PC-3 (cell line): Measurements from ENCODE around the gene ADIPOR1. TPM values are rescaled to one million over a fixed set of nuclear protein-coding genes. Genes with fewer than 3 reads are reported as not detected.

ENCODE experiments used
- ATAC-seq: fragments of 200-7000 bp; cut with Tn5 transposase; 2 replicates; pipeline ENCODE4 v1.9.1; 2020; ENCODE audit warnings: mild to moderate bottlenecking, moderate library complexity
- BruUV-seq: library from RNA; stranded (reverse); fragments of 400-500 nt; replicated peaks from 2 replicates; lab custom pipeline; 2021; lab: Mats Ljungman, UMichigan
- CTCF ChIA-PET: fragments of 300-600 bp; sonication (Branson Sonifier 250); formaldehyde crosslinking; loops from one replicate; lab custom pipeline; 2022; ENCODE audit warnings: antibody characterized with exemption; lab: Charles Lee
- POLR2A ChIA-PET: fragments of 300-600 bp; sonication (Branson Sonifier 250); formaldehyde crosslinking; loops from one replicate; lab custom pipeline; 2022; ENCODE audit warnings: antibody characterized with exemption; ENCODE audit not compliant: unreplicated experiment; lab: Charles Lee
- DNase-seq: peaks from one replicate; pipeline ENCODE4 v3.0.0-alpha.2; 2015
- H2AFZ ChIP-seq: fragments of 300-600 bp; sonication (generic); 2 replicates; pipeline ENCODE4 v1.6.0; 2016; ENCODE audit warnings: antibody characterized with exemption, low read length
- H3F3A ChIP-seq: fragments of 300-600 bp; sonication (generic); one replicate; pipeline ENCODE4 v1.6.0; 2017; ENCODE audit warnings: antibody characterized with exemption, low read length, control low read depth, mild to moderate bottlenecking; ENCODE audit not compliant: unreplicated experiment
- H3K27ac ChIP-seq: fragments of 300-600 bp; sonication (generic); 2 replicates; pipeline ENCODE4 v1.5.1; 2016; ENCODE audit warnings: mild to moderate bottlenecking, low read length
- H3K27me3 ChIP-seq: fragments of 300-600 bp; sonication (generic); 2 replicates; pipeline ENCODE4 v1.6.1; 2016; ENCODE audit warnings: low read length, mixed read lengths
- H3K36me3 ChIP-seq: fragments of 300-600 bp; sonication (generic); 2 replicates; pipeline ENCODE4 v1.6.1; 2016; ENCODE audit warnings: low read depth, mixed run types, low read length, mixed read lengths
- H3K4me1 ChIP-seq: fragments of 300-600 bp; sonication (generic); 2 replicates; pipeline ENCODE4 v1.5.1; 2016; ENCODE audit warnings: low read length; ENCODE audit not compliant: insufficient read depth
- H3K4me2 ChIP-seq: fragments of 300-600 bp; sonication (generic); 2 replicates; pipeline ENCODE4 v1.6.0; 2016; ENCODE audit warnings: low read length
- H3K4me3 ChIP-seq: fragments of 300-600 bp; sonication (generic); 2 replicates; pipeline ENCODE4 v1.5.1; 2016; ENCODE audit warnings: mild to moderate bottlenecking, low read length, mixed read lengths
- H3K79me2 ChIP-seq: fragments of 300-600 bp; sonication (generic); 2 replicates; pipeline ENCODE4 v1.6.1; 2017; ENCODE audit warnings: low read length, mixed read lengths
- H3K9ac ChIP-seq: fragments of 300-600 bp; sonication (generic); 2 replicates; pipeline ENCODE4 v1.6.0; 2016; ENCODE audit warnings: mild to moderate bottlenecking, low read length
- H3K9me2 ChIP-seq: fragments of 300-600 bp; sonication (generic); replicated peaks from 2 replicates; pipeline ENCODE4 v1.6.1; 2016; ENCODE audit warnings: mixed run types, low read length, mixed read lengths
- H3K9me3 ChIP-seq: fragments of 300-600 bp; sonication (generic); 2 replicates; pipeline ENCODE4 v1.6.1; 2016; ENCODE audit warnings: low read length, mixed read lengths
- H4K20me1 ChIP-seq: fragments of 300-600 bp; sonication (generic); 2 replicates; pipeline ENCODE4 v1.6.1; 2016; ENCODE audit warnings: low read length, mixed read lengths
- EZH2 ChIP-seq: fragments of 300-600 bp; sonication (generic); IDR thresholded peaks from one replicate; pipeline ENCODE4 v1.6.1; 2017; ENCODE audit warnings: antibody characterized with exemption, mild to moderate bottlenecking, low read length; ENCODE audit not compliant: unreplicated experiment
- EZH2phosphoT487 ChIP-seq: fragments of 300-600 bp; sonication (generic); IDR thresholded peaks from 2 replicates; pipeline ENCODE4 v1.6.1; 2018; ENCODE audit warnings: mild to moderate bottlenecking, antibody characterized with exemption, low read length, borderline replicate concordance
- intact Hi-C: fragments of 100-400 bp; cut with micrococcal nuclease; formaldehyde crosslinking; loops from 2 replicates; pipeline ENCODE4 v1.9.0; 2023
- total RNA-seq: library from RNA; depleted of rRNA; stranded (reverse); fragments of >200 nt; gene quantifications from 2 replicates; pipeline ENCODE4 v1.2.3, GENCODE V29; 2014
- TF ChIP-seq, protein P1 (sequence below): fragments of 300-600 bp; sonication (generic); conservative IDR thresholded peaks from 2 replicates; pipeline ENCODE4 v1.5.1; 2017; ENCODE audit warnings: antibody characterized with exemption, low read depth, mild to moderate bottlenecking, low read length

ADIPOR1 gene
- total RNA-seq, 1 experiment from 2014 or later = 137 TPM

DNA sequence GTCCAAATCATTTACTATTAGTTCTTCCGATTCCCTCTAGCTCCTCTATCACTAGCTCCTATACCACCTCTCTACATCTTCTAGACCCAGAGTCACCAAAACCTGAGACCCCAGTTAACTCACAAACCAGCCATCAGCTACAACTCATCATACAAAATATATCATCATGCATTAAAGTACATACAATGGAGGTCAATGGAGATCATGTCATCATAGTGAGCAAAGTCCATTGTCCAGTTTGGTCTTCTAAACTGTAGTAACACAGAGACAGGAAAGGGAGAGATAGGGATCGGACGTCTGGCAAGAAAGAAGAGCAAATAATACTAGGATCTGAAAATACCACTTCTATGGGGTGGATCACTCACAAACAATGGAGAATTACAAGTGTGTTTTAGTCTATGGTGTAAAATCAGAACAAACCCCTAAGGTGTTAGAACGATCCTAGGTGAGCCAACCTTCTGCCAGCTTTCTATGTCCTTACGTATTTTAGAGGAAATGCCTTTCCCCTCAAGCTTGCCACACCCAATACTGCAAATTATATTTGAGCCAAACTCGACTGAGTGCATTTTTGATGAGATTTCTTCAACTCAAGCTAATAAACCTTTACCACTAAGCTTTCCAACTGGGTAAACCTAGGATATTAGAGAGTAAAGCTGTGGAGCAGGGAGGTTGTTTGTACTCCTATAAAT lies 3.9 kb downstream of the ADIPOR1 start:
- no peak for TF ChIP-seq EZH2phosphoT487
- no peak for TF ChIP-seq EZH2
- TF ChIP-seq, protein P1, sequence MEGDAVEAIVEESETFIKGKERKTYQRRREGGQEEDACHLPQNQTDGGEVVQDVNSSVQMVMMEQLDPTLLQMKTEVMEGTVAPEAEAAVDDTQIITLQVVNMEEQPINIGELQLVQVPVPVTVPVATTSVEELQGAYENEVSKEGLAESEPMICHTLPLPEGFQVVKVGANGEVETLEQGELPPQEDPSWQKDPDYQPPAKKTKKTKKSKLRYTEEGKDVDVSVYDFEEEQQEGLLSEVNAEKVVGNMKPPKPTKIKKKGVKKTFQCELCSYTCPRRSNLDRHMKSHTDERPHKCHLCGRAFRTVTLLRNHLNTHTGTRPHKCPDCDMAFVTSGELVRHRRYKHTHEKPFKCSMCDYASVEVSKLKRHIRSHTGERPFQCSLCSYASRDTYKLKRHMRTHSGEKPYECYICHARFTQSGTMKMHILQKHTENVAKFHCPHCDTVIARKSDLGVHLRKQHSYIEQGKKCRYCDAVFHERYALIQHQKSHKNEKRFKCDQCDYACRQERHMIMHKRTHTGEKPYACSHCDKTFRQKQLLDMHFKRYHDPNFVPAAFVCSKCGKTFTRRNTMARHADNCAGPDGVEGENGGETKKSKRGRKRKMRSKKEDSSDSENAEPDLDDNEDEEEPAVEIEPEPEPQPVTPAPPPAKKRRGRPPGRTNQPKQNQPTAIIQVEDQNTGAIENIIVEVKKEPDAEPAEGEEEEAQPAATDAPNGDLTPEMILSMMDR = no peak
- H3K9ac ChIP-seq = no peak overlapping the region
- peak overlapping the region; percentile 6; the same call in 1 of the 2 replicates for H3K27ac ChIP-seq
- ATAC-seq = peak; percentile 2
- peaks cover 7% of the 10 kb centered on the region for H3F3A ChIP-seq
- H3K27me3 ChIP-seq = no peaks in the 10 kb centered on the region
- peaks cover 36% of the 10 kb centered on the region for H4K20me1 ChIP-seq
- no peaks in the 10 kb centered on the region for H3K9me3 ChIP-seq
- H3K4me1 ChIP-seq = peaks cover 51% of the 10 kb centered on the region
- peaks cover 9% of the 10 kb centered on the region; the same call in 1 of the 2 replicates for H3K36me3 ChIP-seq
- H3K9me2 ChIP-seq = no peaks in the 10 kb centered on the region
- no TSS peak for BruUV-seq
- H2AFZ ChIP-seq = no peak overlapping the region
- DNase-seq = peak; percentile 49
- ChIA-PET POLR2A (interaction anchor here (0.6 to 0.7 kb wide), 2 partner anchors 64 to 519 kb away, joined by 5 to 6 read pairs; no protein-coding TSS in a partner anchor), CTCF (interaction anchor here (0.6 kb wide), 2 partner anchors 16 to 27 kb away, joined by 3 to 4 read pairs; no protein-coding TSS in a partner anchor)
- peaks cover 75% of the 10 kb centered on the region for H3K79me2 ChIP-seq
- peak overlapping the region; percentile 34 for H3K4me2 ChIP-seq
- H3K4me3 ChIP-seq = no peak overlapping the region
- intact Hi-C loops = loop anchor here (1.0 kb wide), 1 partner anchor 27 kb away; the partner anchor contains the start of gene KLHL12

DNA sequence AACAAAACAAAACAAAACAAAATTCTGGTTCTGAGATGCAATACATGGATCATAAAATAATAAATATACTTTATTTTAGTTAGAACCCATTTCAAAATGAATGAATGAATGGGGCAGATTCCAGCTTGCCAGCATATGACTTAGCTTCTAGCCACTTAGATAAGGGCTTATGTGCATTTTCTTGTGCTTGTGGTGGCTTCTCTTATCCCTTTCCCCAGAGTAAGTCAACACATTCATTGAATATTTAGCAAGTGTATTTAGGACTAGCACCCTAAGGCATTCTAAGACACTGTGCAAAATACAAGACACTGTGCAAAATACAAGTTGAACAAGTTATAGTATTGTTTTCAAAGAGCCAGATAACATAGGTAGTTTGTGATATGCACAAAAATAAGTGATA lies 4.7 kb downstream of the ADIPOR1 start:
- no peak overlapping the region for H3K4me3 ChIP-seq

More for the DNA sequence above, 4.7 kb downstream of the ADIPOR1 start:
- Histone ChIP-seq H3K4me2 (peak overlapping the region; percentile 34), H4K20me1 (peaks cover 36% of the 10 kb centered on the region), H3F3A (no peaks in the 10 kb centered on the region), H3K79me2 (peaks cover 75% of the 10 kb centered on the region), H3K27me3 (no peaks in the 10 kb centered on the region), H3K9me3 (no peaks in the 10 kb centered on the region), H3K9me2 (no peaks in the 10 kb centered on the region), H2AFZ (no peak overlapping the region), H3K27ac (0 out of 2 replicates have a peak overlapping the region, but pooled peaks have one; percentile 1), H3K9ac (no peak overlapping the region), H3K4me1 (peaks cover 43% of the 10 kb centered on the region), H3K36me3 (peaks cover 11% of the 10 kb centered on the region; the same call in 1 of the 2 replicates)
- no peak for DNase-seq
- ChIA-PET CTCF (interaction anchor here (0.6 kb wide), 1 partner anchor 26 kb away, joined by 4 read pairs; no protein-coding TSS in a partner anchor), POLR2A (interaction anchor here (0.5 to 0.6 kb wide), 2 partner anchors 10 to 54 kb away, joined by 3 read pairs; partner anchors contain the start of gene TMEM183A)
- intact Hi-C loops = no loop called here
- TF ChIP-seq EZH2 (no peak), EZH2phosphoT487 (no peak)
- TF ChIP-seq, protein P1 = no peak
- ATAC-seq = no peak
- BruUV-seq = no TSS peak
